ENCODE measurements around the gene NKAPL. TPM values are rescaled to one million over a fixed set of nuclear protein-coding genes. Genes with fewer than 3 reads are reported as not detected.

The NKAPL gene
- total and polyA plus RNA-seq, 2 of the 13 experiments (the other 11 are each of a cell fraction or from before 2014, with no cell fraction given), result not detected

DNA sequence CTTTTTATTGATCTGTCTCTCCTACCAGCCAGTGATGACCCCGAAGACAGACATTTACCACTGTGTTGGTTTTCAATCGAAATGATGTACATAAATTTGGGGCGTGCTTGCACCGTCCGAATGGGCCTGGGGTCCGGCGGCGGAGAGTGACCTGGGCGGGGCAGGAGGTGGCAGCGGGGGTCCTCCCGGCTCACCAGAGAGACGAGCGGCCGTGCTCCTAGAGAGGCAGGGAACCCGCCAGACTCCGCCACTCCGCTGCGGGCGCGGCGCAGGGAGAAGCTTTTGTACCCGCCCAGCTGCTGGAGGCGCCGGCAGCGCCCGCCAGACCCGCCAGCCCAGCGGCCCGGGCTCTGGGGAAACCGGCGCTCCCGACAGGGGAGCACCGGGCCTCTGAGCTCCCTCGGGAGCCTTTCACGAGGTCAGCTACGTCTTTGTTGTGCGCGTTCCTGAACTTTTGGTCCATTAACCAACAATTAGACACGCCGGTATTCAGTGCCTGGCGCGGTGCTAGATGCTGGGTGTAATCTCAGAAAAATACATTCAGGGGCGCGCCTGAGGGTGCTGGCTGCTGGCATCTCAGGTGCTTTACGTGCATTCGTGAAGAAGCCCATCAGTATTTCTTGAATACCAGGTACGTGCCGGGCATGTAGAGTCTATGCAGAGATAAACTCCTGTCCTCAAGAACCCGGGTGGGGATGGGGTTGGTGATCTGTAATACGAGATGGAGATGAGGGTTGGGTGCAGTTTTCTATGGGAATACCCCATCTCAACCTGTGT lies 22.4 kb downstream of the NKAPL start, which contains the start of gene PGBD1 (continued):
- TF ChIP-seq, protein P1, sequence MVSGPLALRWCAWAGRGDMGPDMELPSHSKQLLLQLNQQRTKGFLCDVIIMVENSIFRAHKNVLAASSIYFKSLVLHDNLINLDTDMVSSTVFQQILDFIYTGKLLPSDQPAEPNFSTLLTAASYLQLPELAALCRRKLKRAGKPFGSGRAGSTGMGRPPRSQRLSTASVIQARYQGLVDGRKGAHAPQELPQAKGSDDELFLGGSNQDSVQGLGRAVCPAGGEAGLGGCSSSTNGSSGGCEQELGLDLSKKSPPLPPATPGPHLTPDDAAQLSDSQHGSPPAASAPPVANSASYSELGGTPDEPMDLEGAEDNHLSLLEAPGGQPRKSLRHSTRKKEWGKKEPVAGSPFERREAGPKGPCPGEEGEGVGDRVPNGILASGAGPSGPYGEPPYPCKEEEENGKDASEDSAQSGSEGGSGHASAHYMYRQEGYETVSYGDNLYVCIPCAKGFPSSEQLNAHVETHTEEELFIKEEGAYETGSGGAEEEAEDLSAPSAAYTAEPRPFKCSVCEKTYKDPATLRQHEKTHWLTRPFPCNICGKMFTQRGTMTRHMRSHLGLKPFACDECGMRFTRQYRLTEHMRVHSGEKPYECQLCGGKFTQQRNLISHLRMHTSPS (CRISPR knock-in tag; IDR thresholded peaks at IDR 0.05; ENCODE audit: low read depth), result no peak
- TF ChIP-seq ZNF567 (CRISPR knock-in tag; IDR thresholded peaks at IDR 0.05; ENCODE audit: borderline replicate concordance) (no peak), AKAP8 (CRISPR knock-in tag; IDR thresholded peaks at IDR 0.05) (no peak), SCMH1 (CRISPR knock-in tag; IDR thresholded peaks at IDR 0.05; ENCODE audit: borderline replicate concordance) (no peak), ZNF292 (CRISPR knock-in tag; IDR thresholded peaks at IDR 0.05; ENCODE audit: borderline replicate concordance, low read depth) (peak; percentile 68), ZNF782 (CRISPR knock-in tag; IDR thresholded peaks at IDR 0.05; ENCODE audit: borderline replicate concordance) (peak; percentile 70; the same call in 1 of the 2 replicates), RFX3 (CRISPR knock-in tag; IDR thresholded peaks at IDR 0.05) (no peak), NFATC3 (CRISPR knock-in tag; IDR thresholded peaks at IDR 0.05) (no peak), ZNF790 (CRISPR knock-in tag; IDR thresholded peaks at IDR 0.05; ENCODE audit: borderline replicate concordance) (no peak), ZNF816 (CRISPR knock-in tag; IDR thresholded peaks at IDR 0.05; ENCODE audit: borderline replicate concordance) (peak; percentile 65; the same call in 1 of the 2 replicates), ZNF484 (CRISPR knock-in tag; IDR thresholded peaks at IDR 0.05; ENCODE audit: borderline replicate concordance, low read depth) (no peak), ZNF75D (CRISPR knock-in tag; IDR thresholded peaks at IDR 0.05; ENCODE audit: borderline replicate concordance) (no peak), KMT2A (CRISPR knock-in tag; IDR thresholded peaks at IDR 0.05) (peak; percentile 93), MXI1 (IDR thresholded peaks at IDR 0.05; ENCODE audit: borderline replicate concordance, low read depth, low read length) (no peak; the same call in 2 of the 3 replicates), SRSF4 (IDR thresholded peaks at IDR 0.05; ENCODE audit: low read depth, low read length, poor library complexity, severe bottlenecking) (no peak)
- TF ChIP-seq, protein P2, sequence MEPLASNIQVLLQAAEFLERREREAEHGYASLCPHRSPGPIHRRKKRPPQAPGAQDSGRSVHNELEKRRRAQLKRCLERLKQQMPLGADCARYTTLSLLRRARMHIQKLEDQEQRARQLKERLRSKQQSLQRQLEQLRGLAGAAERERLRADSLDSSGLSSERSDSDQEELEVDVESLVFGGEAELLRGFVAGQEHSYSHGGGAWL (CRISPR knock-in tag; IDR thresholded peaks at IDR 0.05), result peak; percentile 79; the same call in 1 of the 2 replicates
- TF ChIP-seq, protein P3, sequence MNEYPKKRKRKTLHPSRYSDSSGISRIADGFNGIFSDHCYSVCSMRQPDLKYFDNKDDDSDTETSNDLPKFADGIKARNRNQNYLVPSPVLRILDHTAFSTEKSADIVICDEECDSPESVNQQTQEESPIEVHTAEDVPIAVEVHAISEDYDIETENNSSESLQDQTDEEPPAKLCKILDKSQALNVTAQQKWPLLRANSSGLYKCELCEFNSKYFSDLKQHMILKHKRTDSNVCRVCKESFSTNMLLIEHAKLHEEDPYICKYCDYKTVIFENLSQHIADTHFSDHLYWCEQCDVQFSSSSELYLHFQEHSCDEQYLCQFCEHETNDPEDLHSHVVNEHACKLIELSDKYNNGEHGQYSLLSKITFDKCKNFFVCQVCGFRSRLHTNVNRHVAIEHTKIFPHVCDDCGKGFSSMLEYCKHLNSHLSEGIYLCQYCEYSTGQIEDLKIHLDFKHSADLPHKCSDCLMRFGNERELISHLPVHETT (CRISPR knock-in tag; conservative IDR thresholded peaks at IDR 0.05), result no peak
- TF ChIP-seq, protein P4, sequence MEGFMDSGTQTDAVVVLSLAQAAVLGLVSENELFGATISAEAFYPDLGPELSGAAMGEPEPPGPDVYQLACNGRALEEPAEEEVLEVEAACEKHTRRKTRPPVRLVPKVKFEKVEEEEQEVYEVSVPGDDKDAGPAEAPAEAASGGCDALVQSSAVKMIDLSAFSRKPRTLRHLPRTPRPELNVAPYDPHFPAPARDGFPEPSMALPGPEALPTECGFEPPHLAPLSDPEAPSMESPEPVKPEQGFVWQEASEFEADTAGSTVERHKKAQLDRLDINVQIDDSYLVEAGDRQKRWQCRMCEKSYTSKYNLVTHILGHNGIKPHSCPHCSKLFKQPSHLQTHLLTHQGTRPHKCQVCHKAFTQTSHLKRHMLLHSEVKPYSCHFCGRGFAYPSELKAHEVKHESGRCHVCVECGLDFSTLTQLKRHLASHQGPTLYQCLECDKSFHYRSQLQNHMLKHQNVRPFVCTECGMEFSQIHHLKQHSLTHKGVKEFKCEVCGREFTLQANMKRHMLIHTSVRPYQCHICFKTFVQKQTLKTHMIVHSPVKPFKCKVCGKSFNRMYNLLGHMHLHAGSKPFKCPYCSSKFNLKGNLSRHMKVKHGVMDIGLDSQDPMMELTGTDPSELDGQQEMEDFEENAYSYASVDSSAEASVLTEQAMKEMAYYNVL (CRISPR knock-in tag; IDR thresholded peaks at IDR 0.05; ENCODE audit: borderline replicate concordance), result peak; percentile 59; the same call in 1 of the 2 replicates
- TF ChIP-seq, protein P5, sequence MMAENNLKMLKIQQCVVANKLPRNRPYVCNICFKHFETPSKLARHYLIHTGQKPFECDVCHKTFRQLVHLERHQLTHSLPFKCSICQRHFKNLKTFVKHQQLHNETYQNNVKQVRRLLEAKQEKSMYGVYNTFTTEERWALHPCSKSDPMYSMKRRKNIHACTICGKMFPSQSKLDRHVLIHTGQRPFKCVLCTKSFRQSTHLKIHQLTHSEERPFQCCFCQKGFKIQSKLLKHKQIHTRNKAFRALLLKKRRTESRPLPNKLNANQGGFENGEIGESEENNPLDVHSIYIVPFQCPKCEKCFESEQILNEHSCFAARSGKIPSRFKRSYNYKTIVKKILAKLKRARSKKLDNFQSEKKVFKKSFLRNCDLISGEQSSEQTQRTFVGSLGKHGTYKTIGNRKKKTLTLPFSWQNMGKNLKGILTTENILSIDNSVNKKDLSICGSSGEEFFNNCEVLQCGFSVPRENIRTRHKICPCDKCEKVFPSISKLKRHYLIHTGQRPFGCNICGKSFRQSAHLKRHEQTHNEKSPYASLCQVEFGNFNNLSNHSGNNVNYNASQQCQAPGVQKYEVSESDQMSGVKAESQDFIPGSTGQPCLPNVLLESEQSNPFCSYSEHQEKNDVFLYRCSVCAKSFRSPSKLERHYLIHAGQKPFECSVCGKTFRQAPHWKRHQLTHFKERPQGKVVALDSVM (CRISPR knock-in tag; IDR thresholded peaks at IDR 0.05), result no peak
- TF ChIP-seq, protein P6, sequence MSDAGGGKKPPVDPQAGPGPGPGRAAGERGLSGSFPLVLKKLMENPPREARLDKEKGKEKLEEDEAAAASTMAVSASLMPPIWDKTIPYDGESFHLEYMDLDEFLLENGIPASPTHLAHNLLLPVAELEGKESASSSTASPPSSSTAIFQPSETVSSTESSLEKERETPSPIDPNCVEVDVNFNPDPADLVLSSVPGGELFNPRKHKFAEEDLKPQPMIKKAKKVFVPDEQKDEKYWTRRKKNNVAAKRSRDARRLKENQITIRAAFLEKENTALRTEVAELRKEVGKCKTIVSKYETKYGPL (CRISPR knock-in tag; IDR thresholded peaks at IDR 0.05), result no peak; the same call in 1 of the 2 replicates

Measured in HepG2 (cell line).